IMR-90 (cell line): ENCODE data around the gene CASZ1. TPM values are rescaled to one million over a fixed set of nuclear protein-coding genes. Genes with fewer than 3 reads are reported as not detected.

ENCODE experiments used
- ATAC-seq: fragments of 200-7000 bp; cut with Tn5 transposase; 2 replicates; pipeline ENCODE4 v1.9.1; 2020; ENCODE audit warnings: low read depth, mild to moderate bottlenecking, moderate library complexity
- BruUV-seq: library from RNA; stranded (reverse); fragments of 400-500 nt; replicated peaks from 2 replicates; lab custom pipeline; 2021; lab: Mats Ljungman, UMichigan
- CTCF ChIA-PET: fragments of 300-600 bp; formaldehyde crosslinking; extraction: SDS; loops from one replicate; lab custom pipeline; 2021; ENCODE audit warnings: antibody characterized with exemption; lab: Yijun Ruan, JAX
- POLR2A ChIA-PET: fragments of 300-600 bp; sonication (Branson Sonifier 250); formaldehyde crosslinking; loops from one replicate; lab custom pipeline; 2022; ENCODE audit warnings: antibody characterized with exemption; ENCODE audit not compliant: unreplicated experiment; lab: Charles Lee
- DNase-seq: peaks from one replicate; pipeline ENCODE4 v3.0.0; 2013
- H2AFZ ChIP-seq: replicated peaks from 2 replicates; pipeline ENCODE3; 2013; ENCODE audit warnings: low read length, mild to moderate bottlenecking; ENCODE audit not compliant: poor library complexity
- H2AK5ac ChIP-seq: 2 replicates; pipeline ENCODE4 v1.6.1; 2013; ENCODE audit warnings: low read depth, low read length, inconsistent platforms
- H2AK9ac ChIP-seq: replicated peaks from 2 replicates; pipeline ENCODE3; 2013; ENCODE audit warnings: mild to moderate bottlenecking, low read depth, low read length, moderate library complexity; ENCODE audit not compliant: poor library complexity
- H2BK120ac ChIP-seq: 2 replicates; pipeline ENCODE4 v1.6.1; 2013; ENCODE audit warnings: low read depth, low read length, inconsistent platforms
- H2BK15ac ChIP-seq: 3 replicates; pipeline ENCODE4 v1.6.1; 2013; ENCODE audit warnings: low read depth, low read length, inconsistent platforms
- H2BK20ac ChIP-seq: 2 replicates; pipeline ENCODE4 v1.6.1; 2013; ENCODE audit warnings: low read depth, mild to moderate bottlenecking, inconsistent platforms, low read length, moderate library complexity
- H2BK5ac ChIP-seq: 2 replicates; pipeline ENCODE4 v1.6.1; 2013; ENCODE audit warnings: mild to moderate bottlenecking, low read depth, low read length, inconsistent platforms; ENCODE audit not compliant: poor library complexity, severe bottlenecking
- H3K14ac ChIP-seq: replicated peaks from 2 replicates; pipeline ENCODE4 v1.6.1; 2013; ENCODE audit warnings: low read depth, low read length, inconsistent platforms
- H3K18ac ChIP-seq: 2 replicates; pipeline ENCODE4 v1.6.1; 2013; ENCODE audit warnings: low read depth, low read length, control low read depth
- H3K23ac ChIP-seq: 2 replicates; pipeline ENCODE4 v1.6.1; 2013; ENCODE audit warnings: low read depth, low read length, inconsistent platforms
- H3K27ac ChIP-seq: 2 replicates; pipeline ENCODE4 v1.5.1; 2013; ENCODE audit warnings: mild to moderate bottlenecking, control low read depth, low read length; ENCODE audit not compliant: insufficient read depth
- H3K27me3 ChIP-seq: 2 replicates; pipeline ENCODE4 v1.6.1; 2013; ENCODE audit warnings: low read length; ENCODE audit not compliant: control insufficient read depth, insufficient read depth
- H3K36me3 ChIP-seq: 2 replicates; pipeline ENCODE4 v1.6.1; 2013; ENCODE audit warnings: low read length, mixed read lengths; ENCODE audit not compliant: control insufficient read depth, insufficient read depth
- H3K4ac ChIP-seq: 2 replicates; pipeline ENCODE4 v1.6.1; 2013; ENCODE audit warnings: low read depth, low read length, inconsistent platforms
- H3K4me1 ChIP-seq: 2 replicates; pipeline ENCODE4 v1.6.1; 2013; ENCODE audit warnings: low read length, mixed read lengths; ENCODE audit not compliant: control insufficient read depth, insufficient read depth
- H3K4me2 ChIP-seq: 2 replicates; pipeline ENCODE4 v1.6.1; 2013; ENCODE audit warnings: low read depth, mild to moderate bottlenecking, control low read depth, low read length, moderate library complexity
- H3K4me3 ChIP-seq: 2 replicates; pipeline ENCODE4 v1.5.1; 2013; ENCODE audit warnings: low read depth, mild to moderate bottlenecking, control low read depth, low read length, moderate library complexity; ENCODE audit not compliant: insufficient read depth
- H3K56ac ChIP-seq: 2 replicates; pipeline ENCODE4 v1.6.1; 2013; ENCODE audit warnings: low read length, inconsistent platforms; ENCODE audit not compliant: insufficient read depth; ENCODE audit errors: extremely low read depth
- H3K79me1 ChIP-seq, 2 experiments: 2 replicates each; pipeline ENCODE4 v1.6.1; 2013; ENCODE audit warnings: low read length in 2 of 2, inconsistent platforms in 1 of 2, low read depth in 1 of 2
- H3K9ac ChIP-seq: 2 replicates; pipeline ENCODE4 v1.6.1; 2013; ENCODE audit warnings: low read depth, low read length, control low read depth
- H3K9me1 ChIP-seq: 2 replicates; pipeline ENCODE4 v1.6.1; 2013; ENCODE audit warnings: low read length, inconsistent platforms; ENCODE audit not compliant: insufficient read depth
- H3K9me3 ChIP-seq: 2 replicates; pipeline ENCODE4 v1.6.1; 2013; ENCODE audit warnings: low read length; ENCODE audit not compliant: control insufficient read depth, insufficient read depth
- H4K20me1 ChIP-seq: 2 replicates; pipeline ENCODE4 v1.6.1; 2013; ENCODE audit warnings: low read length, inconsistent platforms; ENCODE audit not compliant: insufficient read depth
- H4K5ac ChIP-seq: 2 replicates; pipeline ENCODE4 v1.6.1; 2013; ENCODE audit warnings: mild to moderate bottlenecking, low read depth, low read length, control low read depth
- H4K8ac ChIP-seq, 2 experiments: 2 replicates each; pipeline ENCODE4 v1.6.1; 2013; ENCODE audit warnings: low read depth in 2 of 2, low read length in 2 of 2, control low read depth in 1 of 2, inconsistent platforms in 1 of 2
- H4K91ac ChIP-seq: 2 replicates; pipeline ENCODE4 v1.6.1; 2013; ENCODE audit warnings: low read depth, low read length, inconsistent platforms; ENCODE audit not compliant: insufficient read depth
- BHLHE40 ChIP-seq: fragments of 150-350 bp; IDR thresholded peaks from 2 replicates; pipeline ENCODE4 v1.6.1; 2016; ENCODE audit warnings: mild to moderate bottlenecking, low read depth, low read length
- CEBPB ChIP-seq: IDR thresholded peaks from 2 replicates; pipeline ENCODE4 v1.6.1; 2012; ENCODE audit warnings: low read depth, low read length, improper control_type of control experiment
- CHD1 ChIP-seq: IDR thresholded peaks from 2 replicates; pipeline ENCODE4 v1.6.1; 2012; ENCODE audit warnings: low read depth, low read length, improper control_type of control experiment
- CTCF ChIP-seq: conservative IDR thresholded peaks from 2 replicates; pipeline ENCODE4 v1.5.1; 2012; ENCODE audit warnings: mild to moderate bottlenecking, low read depth, low read length, improper control_type of control experiment
- ELK1 ChIP-seq: fragments of 150-350 bp; IDR thresholded peaks from 2 replicates; pipeline ENCODE4 v1.6.1; 2016; ENCODE audit warnings: low read depth, mild to moderate bottlenecking, low read length, moderate library complexity, borderline replicate concordance
- FOS ChIP-seq: fragments of 150-350 bp; IDR thresholded peaks from 2 replicates; pipeline ENCODE4 v1.6.1; 2016; ENCODE audit warnings: low read depth, low read length
- MAFK ChIP-seq: IDR thresholded peaks from 2 replicates; pipeline ENCODE4 v1.6.1; 2012; ENCODE audit warnings: low read depth, low read length, improper control_type of control experiment
- MXI1 ChIP-seq: IDR thresholded peaks from 2 replicates; pipeline ENCODE4 v1.6.1; 2012; ENCODE audit warnings: low read depth, mild to moderate bottlenecking, low read length, moderate library complexity, borderline replicate concordance
- RAD21 ChIP-seq: IDR thresholded peaks from 2 replicates; pipeline ENCODE4 v1.6.1; 2012; ENCODE audit warnings: low read length, improper control_type of control experiment
- RCOR1 ChIP-seq: IDR thresholded peaks from 2 replicates; pipeline ENCODE4 v1.6.1; 2012; ENCODE audit warnings: mild to moderate bottlenecking, low read length, improper control_type of control experiment; ENCODE audit not compliant: insufficient replicate concordance
- RFX5 ChIP-seq: IDR thresholded peaks from 2 replicates; pipeline ENCODE4 v1.8.0; 2012; ENCODE audit warnings: low read depth, mild to moderate bottlenecking, low read length, moderate library complexity
- USF2 ChIP-seq: fragments of 150-350 bp; IDR thresholded peaks from 2 replicates; pipeline ENCODE4 v1.6.1; 2017; ENCODE audit warnings: mild to moderate bottlenecking, antibody characterized with exemption, low read length, low read depth
- WGBS, 2 experiments: methylation state at CpG; one replicate each; pipeline versions ENCODE4 v1.1.5 to v1.1.7; 2013; ENCODE audit warnings: missing lambda C conversion rate in 2 of 2; ENCODE audit not compliant: insufficient read length in 1 of 2; ENCODE audit errors: extremely low coverage in 2 of 2; 5-methylcytosine and 5-hydroxymethylcytosine counted together
- dilution Hi-C: fragments of 300-500 bp; cut with HindIII; formaldehyde crosslinking; loops from one replicate; pipeline ENCODE4 v1.14.3; 2018; ENCODE audit warnings: low sequenced_read_pairs; ENCODE audit not compliant: unreplicated experiment
- in situ Hi-C: fragments of 300-500 bp; cut with MboI; formaldehyde crosslinking; loops from 3 replicates; pipeline ENCODE4 v1.14.3; 2019; ENCODE audit warnings: low sequenced_read_pairs, inconsistent platforms, mixed read lengths
- intact Hi-C: fragments of 100-400 bp; cut with micrococcal nuclease; formaldehyde crosslinking; loops from 2 replicates; pipeline ENCODE4 v1.10.0; 2022
- polyA plus RNA-seq, 3 experiments: library from polyadenylated mRNA; depleted of rRNA; stranded (reverse); fragments of >200 nt; gene quantifications; 2 replicates each; pipeline ENCODE4 v1.2.3, GENCODE V29; 2012; ENCODE audit warnings: low replicate concordance in 1 of 3
- total RNA-seq: library from RNA; depleted of rRNA; stranded (reverse); fragments of >200 nt; gene quantifications from 2 replicates; pipeline ENCODE4 v1.2.3, GENCODE V29; 2012

Gene CASZ1
- total and polyA plus RNA-seq, 2 of the 4 experiments (the other 2 are of a cell fraction) = 0.18 to 0.24 TPM

- TF ChIP-seq CEBPB (no peak), BHLHE40 (no peak)
Measured at GRCh38 chr1:10830961-10831668, 34.7 kb upstream of the CASZ1 start (continued).

GRCh38 chr1:10829965-10830515, 33.6 kb upstream of the CASZ1 start:
- no peak overlapping the region for H3K9ac ChIP-seq
- no peak overlapping the region for H3K4ac ChIP-seq
- peaks cover 40% of the 10 kb centered on the region; the same call in 1 of the 2 replicates for H3K27me3 ChIP-seq
- H3K4me2 ChIP-seq = no peak overlapping the region
- no peak overlapping the region for H2AK9ac ChIP-seq
- H3K4me1 ChIP-seq = peaks cover under 1% of the 10 kb centered on the region; the same call in 1 of the 2 replicates
- intact Hi-C loops = no loop called here
- no peak overlapping the region for H4K5ac ChIP-seq
- H3K9me3 ChIP-seq = no peaks in the 10 kb centered on the region
- H3K36me3 ChIP-seq = no peaks in the 10 kb centered on the region
- no peak overlapping the region for H2BK20ac ChIP-seq
- no peaks in the 10 kb centered on the region for H3K9me1 ChIP-seq
- H3K14ac ChIP-seq = no peak overlapping the region
- no peak overlapping the region for H3K23ac ChIP-seq
- no peak overlapping the region for H2BK5ac ChIP-seq
- no peak overlapping the region for H3K4me3 ChIP-seq
- ChIA-PET CTCF (no interaction called here), POLR2A (no interaction called here)
- DNase-seq (no peak), ATAC-seq (no peak)
- in situ Hi-C loops = no loop called here
- H2BK120ac ChIP-seq = no peak overlapping the region
- no CpG with 5 or more reads among the region's 17 CpGs for WGBS, 2 experiments
- no peak overlapping the region for H3K27ac ChIP-seq
- H3K79me1 ChIP-seq = no peaks in the 10 kb centered on the region
- no peak overlapping the region for H2AK5ac ChIP-seq
- no peak overlapping the region for H2BK15ac ChIP-seq
- H4K20me1 ChIP-seq = no peaks in the 10 kb centered on the region
- H4K91ac ChIP-seq = no peak overlapping the region
- H3K56ac ChIP-seq = no peak overlapping the region
- H4K8ac ChIP-seq = no peak overlapping the region
- H3K18ac ChIP-seq = no peak overlapping the region
- no TSS peak for BruUV-seq
- dilution Hi-C loops = no loop called here
- H2AFZ ChIP-seq = no peak overlapping the region
- no peak for TF ChIP-seq CTCF
- TF ChIP-seq MAFK = no peak
- no peak for TF ChIP-seq RCOR1
- TF ChIP-seq FOS = no peak
- no peak for TF ChIP-seq RFX5
- no peak for TF ChIP-seq MXI1
- no peak for TF ChIP-seq BHLHE40
- TF ChIP-seq USF2 = no peak
- no peak for TF ChIP-seq CHD1
- no peak for TF ChIP-seq ELK1
- TF ChIP-seq RAD21 = no peak
- TF ChIP-seq CEBPB = no peak
